ENCODE results near the gene CAMTA1.

- no peak for TF ChIP-seq ZFP30 (CRISPR knock-in tag; IDR thresholded peaks at IDR 0.05)
- TF ChIP-seq, protein P1, sequence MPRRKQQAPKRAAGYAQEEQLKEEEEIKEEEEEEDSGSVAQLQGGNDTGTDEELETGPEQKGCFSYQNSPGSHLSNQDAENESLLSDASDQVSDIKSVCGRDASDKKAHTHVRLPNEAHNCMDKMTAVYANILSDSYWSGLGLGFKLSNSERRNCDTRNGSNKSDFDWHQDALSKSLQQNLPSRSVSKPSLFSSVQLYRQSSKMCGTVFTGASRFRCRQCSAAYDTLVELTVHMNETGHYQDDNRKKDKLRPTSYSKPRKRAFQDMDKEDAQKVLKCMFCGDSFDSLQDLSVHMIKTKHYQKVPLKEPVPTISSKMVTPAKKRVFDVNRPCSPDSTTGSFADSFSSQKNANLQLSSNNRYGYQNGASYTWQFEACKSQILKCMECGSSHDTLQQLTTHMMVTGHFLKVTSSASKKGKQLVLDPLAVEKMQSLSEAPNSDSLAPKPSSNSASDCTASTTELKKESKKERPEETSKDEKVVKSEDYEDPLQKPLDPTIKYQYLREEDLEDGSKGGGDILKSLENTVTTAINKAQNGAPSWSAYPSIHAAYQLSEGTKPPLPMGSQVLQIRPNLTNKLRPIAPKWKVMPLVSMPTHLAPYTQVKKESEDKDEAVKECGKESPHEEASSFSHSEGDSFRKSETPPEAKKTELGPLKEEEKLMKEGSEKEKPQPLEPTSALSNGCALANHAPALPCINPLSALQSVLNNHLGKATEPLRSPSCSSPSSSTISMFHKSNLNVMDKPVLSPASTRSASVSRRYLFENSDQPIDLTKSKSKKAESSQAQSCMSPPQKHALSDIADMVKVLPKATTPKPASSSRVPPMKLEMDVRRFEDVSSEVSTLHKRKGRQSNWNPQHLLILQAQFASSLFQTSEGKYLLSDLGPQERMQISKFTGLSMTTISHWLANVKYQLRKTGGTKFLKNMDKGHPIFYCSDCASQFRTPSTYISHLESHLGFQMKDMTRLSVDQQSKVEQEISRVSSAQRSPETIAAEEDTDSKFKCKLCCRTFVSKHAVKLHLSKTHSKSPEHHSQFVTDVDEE (CRISPR knock-in tag; IDR thresholded peaks at IDR 0.05), result no peak
- TF ChIP-seq, protein P2, sequence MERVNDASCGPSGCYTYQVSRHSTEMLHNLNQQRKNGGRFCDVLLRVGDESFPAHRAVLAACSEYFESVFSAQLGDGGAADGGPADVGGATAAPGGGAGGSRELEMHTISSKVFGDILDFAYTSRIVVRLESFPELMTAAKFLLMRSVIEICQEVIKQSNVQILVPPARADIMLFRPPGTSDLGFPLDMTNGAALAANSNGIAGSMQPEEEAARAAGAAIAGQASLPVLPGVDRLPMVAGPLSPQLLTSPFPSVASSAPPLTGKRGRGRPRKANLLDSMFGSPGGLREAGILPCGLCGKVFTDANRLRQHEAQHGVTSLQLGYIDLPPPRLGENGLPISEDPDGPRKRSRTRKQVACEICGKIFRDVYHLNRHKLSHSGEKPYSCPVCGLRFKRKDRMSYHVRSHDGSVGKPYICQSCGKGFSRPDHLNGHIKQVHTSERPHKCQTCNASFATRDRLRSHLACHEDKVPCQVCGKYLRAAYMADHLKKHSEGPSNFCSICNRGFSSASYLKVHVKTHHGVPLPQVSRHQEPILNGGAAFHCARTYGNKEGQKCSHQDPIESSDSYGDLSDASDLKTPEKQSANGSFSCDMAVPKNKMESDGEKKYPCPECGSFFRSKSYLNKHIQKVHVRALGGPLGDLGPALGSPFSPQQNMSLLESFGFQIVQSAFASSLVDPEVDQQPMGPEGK (CRISPR knock-in tag; IDR thresholded peaks at IDR 0.05; ENCODE audit: borderline replicate concordance), result no peak
- no peak for TF ChIP-seq ZFP3 (CRISPR knock-in tag; IDR thresholded peaks at IDR 0.05)
- no peak for TF ChIP-seq TOX (CRISPR knock-in tag; IDR thresholded peaks at IDR 0.05; ENCODE audit: borderline replicate concordance)
- TF ChIP-seq, protein P3, sequence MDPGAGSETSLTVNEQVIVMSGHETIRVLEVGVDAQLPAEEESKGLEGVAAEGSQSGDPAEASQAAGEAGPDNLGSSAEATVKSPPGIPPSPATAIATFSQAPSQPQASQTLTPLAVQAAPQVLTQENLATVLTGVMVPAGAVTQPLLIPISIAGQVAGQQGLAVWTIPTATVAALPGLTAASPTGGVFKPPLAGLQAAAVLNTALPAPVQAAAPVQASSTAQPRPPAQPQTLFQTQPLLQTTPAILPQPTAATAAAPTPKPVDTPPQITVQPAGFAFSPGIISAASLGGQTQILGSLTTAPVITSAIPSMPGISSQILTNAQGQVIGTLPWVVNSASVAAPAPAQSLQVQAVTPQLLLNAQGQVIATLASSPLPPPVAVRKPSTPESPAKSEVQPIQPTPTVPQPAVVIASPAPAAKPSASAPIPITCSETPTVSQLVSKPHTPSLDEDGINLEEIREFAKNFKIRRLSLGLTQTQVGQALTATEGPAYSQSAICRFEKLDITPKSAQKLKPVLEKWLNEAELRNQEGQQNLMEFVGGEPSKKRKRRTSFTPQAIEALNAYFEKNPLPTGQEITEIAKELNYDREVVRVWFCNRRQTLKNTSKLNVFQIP (CRISPR knock-in tag; IDR thresholded peaks at IDR 0.05; ENCODE audit: borderline replicate concordance, low read depth), result no peak
- TF ChIP-seq SNAI2 (CRISPR knock-in tag; IDR thresholded peaks at IDR 0.05), result no peak
- no peak for TF ChIP-seq OSR1 (CRISPR knock-in tag; IDR thresholded peaks at IDR 0.05)
- TF ChIP-seq ZC3H10 (CRISPR knock-in tag; IDR thresholded peaks at IDR 0.05), result no peak
- TF ChIP-seq CREB5 (CRISPR knock-in tag; IDR thresholded peaks at IDR 0.05; ENCODE audit: low read depth), result no peak
- TF ChIP-seq, protein P4, sequence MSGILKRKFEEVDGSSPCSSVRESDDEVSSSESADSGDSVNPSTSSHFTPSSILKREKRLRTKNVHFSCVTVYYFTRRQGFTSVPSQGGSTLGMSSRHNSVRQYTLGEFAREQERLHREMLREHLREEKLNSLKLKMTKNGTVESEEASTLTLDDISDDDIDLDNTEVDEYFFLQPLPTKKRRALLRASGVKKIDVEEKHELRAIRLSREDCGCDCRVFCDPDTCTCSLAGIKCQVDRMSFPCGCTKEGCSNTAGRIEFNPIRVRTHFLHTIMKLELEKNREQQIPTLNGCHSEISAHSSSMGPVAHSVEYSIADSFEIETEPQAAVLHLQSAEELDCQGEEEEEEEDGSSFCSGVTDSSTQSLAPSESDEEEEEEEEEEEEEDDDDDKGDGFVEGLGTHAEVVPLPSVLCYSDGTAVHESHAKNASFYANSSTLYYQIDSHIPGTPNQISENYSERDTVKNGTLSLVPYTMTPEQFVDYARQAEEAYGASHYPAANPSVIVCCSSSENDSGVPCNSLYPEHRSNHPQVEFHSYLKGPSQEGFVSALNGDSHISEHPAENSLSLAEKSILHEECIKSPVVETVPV (CRISPR knock-in tag; IDR thresholded peaks at IDR 0.05), result no peak
- TF ChIP-seq GLIS3 (CRISPR knock-in tag; IDR thresholded peaks at IDR 0.05), result no peak
- TF ChIP-seq ZNF70 (CRISPR knock-in tag; IDR thresholded peaks at IDR 0.05), result no peak
- TF ChIP-seq CSDC2 (CRISPR knock-in tag; IDR thresholded peaks at IDR 0.05), result no peak
These were observed 3.1 kb upstream of the CAMTA1 start for GRCh38 chr1:6782151-6782550.
